ENCODE data around the gene ASAP2.

ASAP2 gene

DNA sequence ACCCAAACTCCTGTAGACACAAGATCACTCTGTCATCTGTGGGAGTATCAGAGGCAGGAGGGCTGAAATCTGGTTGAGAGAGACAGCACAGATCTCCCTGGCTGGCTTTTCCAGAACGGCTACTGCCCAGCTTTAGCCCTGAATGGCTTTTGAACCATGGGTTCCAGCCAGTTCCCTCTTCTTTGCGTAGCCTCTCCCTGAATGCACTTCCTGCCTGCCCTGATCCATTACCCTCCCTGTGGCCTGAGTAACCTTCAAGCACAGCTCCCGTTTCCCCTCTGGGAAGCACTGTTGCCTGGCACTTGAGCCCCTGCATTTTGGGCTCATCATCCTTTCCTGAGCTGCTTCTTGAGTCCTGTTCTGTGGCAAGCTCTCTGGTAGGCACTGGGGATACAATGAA lies 68.8 kb downstream of the ASAP2 start:
- DNase-seq (ENCODE audit: low read depth), result no peak

DNA sequence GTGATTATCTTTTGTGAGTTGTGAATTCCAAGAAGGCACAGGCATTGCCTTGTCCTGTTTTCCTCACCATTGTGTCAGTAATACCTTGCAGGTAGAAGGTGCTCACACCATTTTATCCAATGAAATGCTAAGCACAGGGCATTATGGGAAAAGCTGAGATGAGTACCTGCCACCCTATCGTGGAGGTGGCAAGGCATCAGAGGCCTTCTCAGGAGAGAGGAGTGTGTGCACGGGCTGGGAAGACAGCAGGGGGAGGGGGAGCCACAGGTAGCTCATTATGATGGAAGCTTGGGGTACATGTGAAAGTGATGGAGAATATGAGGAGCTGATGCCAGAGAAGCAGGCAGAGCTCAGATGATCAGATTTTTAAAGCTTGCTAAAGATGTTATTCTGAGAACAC lies 69.5 kb downstream of the ASAP2 start:
- DNase-seq (ENCODE audit: low read depth), result no peak

DNA sequence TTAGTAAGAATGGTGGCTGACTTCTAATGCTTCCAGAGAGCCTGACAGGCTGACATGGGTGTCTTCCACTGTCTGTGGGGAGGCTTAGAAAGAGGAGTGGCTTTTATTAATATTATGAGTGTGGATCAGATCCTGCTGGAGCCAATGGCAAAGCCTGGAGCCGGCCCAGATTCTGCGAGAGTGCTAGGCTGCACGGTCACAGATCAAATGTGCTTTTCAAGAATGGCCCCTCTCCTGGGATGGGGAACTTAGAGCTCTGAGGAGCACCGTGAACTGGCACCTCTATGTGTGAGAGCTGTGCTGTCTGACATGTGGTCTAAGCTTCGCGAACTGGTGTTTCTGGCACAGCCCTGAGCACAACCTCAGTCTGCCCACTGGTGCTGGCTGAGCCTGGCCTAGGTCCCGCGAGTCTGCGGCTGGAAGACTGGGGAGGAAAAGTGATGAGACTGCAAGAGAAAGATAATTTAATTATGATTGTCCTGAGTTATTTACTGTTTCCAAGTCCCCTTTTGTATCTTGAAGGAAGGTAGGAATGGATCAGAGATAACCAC lies 70.4 kb downstream of the ASAP2 start:
- no peak for DNase-seq (ENCODE audit: low read depth)

DNA sequence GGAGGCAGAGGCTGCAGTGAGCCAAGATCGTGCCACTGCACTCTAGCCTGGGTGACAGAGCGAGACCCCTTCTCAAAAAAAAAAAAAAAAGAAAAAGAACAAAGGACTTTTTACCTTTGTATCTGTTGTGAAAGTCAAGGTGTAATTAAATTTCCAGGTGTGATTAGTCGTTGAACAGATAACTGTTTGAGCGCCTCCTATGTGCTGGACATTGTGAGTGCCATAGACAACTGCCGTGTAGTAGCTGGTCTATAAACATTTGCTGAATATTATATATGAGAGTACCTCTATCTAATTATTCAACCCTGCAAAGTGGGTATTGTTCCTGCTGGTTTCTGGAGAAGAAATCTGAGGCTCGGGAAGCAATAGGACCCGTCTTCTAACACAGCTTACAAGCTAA lies 71.8 kb downstream of the ASAP2 start:
- no peak for DNase-seq (ENCODE audit: low read depth)

DNA sequence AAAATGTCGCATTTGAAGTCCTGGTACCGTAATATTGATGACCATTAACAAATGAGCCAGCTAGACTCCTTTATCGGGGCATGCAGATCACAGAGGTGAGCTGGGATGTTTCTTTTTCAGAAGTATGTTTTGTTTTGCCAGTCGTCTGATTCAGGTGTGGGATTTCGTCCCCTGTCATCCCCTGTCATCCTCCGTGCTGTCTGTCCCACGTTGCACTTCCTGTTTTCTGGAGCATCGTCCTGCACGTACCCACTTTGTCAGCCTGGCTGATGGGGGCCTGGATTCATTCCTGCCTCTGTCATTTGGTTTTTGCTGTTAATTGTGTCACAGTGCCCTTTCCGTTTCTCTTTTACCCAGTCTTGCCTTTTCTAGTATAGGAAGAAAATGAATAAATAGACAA lies 72.8 kb downstream of the ASAP2 start:
- DNase-seq (ENCODE audit: low read depth), result no peak

DNA sequence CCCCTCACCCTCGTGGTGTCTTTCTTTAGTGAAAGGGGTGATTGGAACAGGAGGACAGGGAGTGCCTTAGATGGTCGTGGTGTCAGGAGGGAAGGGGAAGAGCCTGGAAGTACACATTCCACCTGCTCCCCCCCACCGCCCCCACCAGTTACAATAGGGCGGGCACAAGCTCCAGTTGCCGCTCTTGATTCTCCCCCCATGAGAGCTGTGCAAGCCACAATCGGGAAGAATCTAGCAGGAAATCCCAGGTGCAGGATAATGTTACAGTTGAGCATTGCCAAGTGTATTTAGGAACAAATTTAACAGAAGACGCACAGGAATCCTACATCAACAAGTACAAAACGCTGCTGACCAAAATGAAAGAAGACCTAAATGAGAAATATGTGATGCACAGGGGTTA lies 73.6 kb downstream of the ASAP2 start:
- DNase-seq (ENCODE audit: low read depth), result no peak

DNA sequence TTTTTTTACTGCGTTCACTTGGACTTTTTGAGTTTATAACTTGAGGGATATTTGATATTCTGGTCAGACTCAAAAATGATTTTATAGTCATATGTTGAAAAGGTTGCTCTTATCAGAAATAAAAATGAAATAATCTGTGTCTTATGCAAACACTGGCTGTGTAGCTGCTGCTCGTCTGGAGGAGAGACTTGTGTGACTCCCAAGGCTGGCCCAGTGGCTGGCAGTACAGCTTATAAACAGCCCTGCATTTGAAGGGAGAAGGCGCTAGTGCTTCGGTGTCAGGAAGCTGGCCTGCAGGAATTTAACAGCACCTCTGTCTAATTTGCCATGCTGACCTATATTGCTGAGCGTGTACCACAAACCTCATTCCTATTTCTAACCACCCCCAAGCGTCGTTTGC lies 74.5 kb downstream of the ASAP2 start:
- DNase-seq (ENCODE audit: low read depth), result no peak

DNA sequence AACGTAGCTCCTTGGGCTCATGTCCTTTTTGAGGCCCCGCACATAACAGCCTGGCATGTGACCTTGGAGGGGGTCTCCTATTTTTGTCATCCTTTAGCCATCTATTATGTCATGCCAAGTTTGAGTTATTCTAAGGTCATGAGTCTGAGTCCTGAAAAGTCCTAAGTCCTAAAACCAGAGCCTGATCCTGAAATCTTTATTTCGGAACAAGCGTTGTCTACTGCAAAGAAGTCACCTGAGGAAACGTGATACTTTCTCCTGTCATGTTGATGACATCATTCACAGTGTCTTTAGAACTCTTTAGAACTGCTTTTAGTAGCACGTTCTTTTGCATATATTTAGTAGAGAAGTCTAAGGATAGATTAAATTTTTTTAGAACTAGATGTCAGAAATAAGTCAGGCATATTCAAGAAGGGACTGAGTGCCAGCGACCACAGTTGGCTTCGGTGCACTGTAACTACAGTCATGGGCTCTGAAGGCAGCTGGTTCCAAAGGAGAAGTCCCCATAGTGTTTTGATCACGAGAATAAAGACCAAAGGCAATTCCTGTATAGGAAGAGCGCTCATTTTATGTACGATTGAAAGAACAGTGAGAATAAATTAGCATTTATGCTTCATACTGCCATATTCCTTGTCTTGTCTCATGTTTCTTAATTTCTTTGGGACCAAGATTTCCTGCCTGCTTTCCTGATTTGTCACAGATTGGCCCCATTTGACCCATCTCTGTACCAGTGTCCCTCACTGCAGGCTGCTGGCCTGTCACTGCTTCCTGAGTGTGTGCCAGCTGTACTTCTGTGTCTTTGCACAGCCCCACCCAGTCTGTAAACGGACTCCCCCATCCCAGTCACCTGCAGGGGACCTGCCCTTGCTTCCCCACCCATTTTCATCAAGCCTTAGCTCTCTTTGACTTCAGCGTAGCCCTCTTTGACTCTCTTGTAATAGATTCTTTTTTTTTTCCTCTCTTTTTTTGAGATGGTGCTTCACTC lies 75.8 kb downstream of the ASAP2 start:
- DNase-seq (ENCODE audit: low read depth), result no peak

DNA sequence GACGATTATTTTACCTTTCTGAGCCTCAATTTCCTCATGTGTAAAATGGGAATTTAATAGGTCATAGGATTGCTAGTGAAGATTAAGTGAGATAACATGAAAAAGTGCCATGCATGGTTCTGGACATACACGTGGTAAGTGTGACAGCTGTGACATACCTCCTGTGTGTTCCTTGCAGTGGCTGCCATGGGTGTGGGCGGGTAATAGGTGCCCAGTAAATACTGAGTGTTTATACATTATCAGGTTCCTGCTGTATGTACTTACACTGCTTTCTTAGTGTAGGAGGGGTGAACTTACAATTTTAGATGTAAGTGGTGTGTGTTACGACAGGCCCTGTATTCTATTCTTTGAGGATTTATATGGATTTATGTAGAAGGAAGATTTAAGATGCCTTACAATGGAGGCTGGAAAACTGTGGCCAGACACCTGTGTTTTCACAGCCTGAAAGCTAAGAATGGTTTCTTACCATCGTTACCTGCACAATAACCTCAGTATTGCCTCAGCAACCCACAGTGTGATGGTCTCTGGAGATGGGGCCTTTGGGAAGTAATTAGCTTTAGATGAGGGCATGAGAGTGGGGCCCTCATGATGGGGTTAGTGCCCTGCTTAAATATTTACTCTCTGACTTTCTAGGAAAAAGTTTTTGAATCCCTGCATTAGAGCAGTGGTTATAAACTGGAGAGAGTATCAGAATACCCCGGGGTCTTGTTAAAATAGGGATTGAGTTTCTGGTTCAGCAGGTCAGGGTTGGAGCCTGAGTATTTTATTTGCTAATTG lies 78.1 kb downstream of the ASAP2 start:
- no peak for DNase-seq (ENCODE audit: low read depth)

DNA sequence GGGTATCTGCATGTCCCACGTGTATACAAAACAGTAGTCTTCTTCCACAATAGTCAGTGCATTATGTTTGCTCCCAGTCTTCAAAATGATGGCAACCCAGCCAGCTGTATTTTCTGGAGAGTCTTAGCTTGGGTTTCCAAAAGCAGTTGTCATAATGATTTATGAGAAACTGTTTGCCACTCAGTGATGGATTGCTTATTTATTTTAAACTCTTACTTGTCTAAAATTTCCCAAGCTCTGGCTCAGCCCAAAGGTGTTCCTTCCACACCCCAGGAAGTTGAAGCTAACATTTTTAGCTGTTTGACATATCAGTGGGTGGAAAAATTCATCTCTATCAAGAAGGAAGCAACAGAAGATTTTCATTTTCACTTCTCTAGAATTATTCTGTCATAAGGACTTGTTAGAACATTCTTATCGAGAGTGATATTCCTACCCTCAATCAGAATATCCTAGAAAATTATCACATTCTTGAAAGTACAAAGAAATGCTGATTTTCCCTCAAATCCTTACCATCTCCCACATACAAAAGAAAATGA lies 78.8 kb downstream of the ASAP2 start:
- no peak for DNase-seq (ENCODE audit: low read depth)

DNA sequence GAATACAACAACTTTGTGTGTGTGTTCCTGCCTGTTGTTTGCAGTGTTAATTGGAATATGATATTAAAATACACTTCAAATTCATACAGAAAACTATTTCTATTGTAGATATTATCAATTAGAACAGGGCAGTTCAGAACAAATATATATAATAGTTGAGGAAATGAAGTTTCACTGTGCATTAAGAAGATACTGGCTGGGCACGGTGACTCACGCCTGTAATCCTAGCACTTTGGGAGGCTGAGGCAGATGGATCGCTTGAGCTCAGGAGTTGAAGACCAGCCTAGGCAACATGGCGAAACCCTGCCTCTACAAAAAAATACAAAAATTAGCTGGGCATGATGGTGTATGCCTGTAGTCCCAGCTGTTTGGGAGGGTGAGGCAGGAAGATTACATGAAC lies 79.3 kb downstream of the ASAP2 start:
- no peak for DNase-seq (ENCODE audit: low read depth)

DNA sequence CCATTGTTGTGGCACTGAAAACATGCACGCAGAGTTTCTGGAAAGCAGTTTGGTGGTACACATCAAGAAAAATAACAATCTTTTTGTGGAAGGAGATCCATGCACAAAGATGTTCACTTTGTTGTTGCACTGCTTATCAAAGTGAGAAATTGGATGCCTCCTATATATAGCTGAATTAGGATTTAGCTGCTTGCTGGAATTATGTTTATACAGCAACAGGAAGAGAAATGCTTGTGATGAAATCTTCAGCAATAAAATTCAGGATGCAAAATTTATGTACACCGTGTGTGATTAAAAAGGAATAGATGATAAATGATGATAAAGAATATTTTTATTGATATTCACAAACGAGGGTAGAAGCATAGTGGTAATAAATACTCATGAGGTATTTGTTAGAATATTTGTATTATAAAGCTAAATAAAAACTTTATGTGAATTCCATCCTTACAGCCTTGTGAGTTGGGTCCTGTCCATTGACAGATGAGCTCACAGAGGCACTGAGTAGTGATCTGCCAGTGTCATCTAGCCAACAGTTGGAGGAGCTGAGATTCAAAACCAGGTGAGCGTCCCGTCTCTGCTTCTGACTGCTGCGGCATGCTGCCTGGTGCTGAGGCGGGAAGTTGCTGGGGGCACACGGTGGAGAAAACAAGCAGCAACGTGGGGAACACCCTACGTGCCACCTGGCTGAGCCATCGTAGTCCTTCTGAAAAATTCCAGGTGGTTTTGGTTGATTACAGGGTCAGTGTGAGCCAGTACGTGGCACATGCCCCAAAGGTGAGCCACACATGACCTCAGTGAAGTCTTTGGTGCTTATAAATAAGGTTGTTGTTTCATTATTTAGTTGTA lies 80.2 kb downstream of the ASAP2 start:
- DNase-seq (ENCODE audit: low read depth), result no peak

DNA sequence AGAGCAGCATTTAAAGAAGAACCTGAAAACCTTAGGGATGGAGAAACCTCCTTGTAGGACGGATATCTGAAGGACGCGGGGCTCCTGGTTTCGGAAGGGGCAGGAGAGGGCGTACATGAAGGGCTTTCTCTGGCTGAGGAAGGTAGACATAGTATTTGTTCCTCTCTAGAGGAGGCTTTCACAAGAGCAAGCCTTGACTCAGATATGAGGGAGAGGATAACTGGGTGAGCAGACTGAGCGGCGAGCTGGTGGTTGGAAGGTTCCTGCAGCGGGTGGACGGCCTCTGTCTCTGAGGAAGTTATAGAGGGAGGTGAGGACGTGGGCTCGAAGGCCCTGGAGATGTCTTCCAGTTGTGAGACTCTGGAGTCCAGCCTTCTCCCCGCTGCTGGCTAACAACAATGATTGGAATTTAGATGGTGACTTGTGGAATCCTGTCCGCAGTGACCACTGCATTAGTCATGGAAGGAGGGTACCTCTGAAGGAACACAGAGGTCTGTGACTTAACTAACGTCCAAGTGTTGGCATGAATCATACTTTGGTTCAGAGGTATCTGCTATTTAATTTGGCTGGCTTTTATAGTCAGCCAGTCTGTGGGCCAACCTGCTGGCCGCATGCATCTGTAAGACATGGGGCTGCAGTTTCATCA lies 80.9 kb downstream of the ASAP2 start:
- DNase-seq (ENCODE audit: low read depth), result no peak

DNA sequence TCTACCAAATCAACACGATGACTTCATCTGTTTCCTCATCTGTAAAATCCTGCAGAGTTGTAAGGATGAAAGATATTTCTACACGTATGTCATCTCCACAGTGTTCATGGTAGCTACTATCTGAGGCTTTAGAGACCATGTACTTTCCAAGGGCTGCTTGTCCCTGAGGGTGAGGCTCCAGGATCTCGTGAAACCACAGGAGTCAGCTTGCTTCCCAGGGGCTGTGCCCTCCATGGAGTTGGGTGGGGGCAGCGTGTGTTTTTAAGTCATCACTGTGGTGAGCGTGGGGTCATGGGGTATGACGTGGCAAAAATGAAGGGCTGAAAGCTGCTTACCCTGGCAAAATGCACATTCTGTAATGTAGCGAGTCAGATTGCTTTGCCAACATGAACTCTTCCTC lies 81.6 kb downstream of the ASAP2 start:
- DNase-seq (ENCODE audit: low read depth), result no peak

DNA sequence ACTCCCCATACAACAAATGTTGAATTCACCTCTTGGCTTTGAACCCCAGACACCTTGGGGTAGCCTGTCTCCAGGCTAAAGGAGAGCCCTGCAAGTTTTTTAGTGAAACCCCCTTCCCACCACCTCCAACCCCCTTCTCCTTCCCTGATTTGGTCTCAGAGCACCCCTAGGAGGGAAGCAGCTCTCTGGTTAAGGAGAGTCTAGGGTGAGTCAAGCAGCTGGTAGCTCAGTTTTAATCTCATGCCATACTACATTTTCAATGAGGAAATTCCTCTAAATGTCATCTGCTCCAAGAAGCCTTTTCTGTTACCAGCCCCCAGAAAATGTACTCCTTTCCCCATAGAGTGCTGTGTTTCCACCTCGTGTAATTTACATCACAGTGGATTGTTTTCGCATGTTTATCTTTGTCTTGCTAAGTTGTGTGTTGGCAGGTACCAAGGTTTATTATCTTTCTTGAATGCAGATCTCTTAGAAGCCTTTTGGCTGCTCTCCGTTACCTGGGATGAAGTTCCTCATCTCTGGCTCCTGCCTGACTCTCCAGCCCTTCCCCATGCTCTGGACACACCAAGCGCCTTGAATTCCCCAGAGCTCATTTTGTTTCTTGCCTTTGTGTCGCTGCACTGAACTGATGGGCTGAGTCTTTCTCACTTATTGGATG lies 82.2 kb downstream of the ASAP2 start:
- no peak for DNase-seq (ENCODE audit: low read depth)

DNA sequence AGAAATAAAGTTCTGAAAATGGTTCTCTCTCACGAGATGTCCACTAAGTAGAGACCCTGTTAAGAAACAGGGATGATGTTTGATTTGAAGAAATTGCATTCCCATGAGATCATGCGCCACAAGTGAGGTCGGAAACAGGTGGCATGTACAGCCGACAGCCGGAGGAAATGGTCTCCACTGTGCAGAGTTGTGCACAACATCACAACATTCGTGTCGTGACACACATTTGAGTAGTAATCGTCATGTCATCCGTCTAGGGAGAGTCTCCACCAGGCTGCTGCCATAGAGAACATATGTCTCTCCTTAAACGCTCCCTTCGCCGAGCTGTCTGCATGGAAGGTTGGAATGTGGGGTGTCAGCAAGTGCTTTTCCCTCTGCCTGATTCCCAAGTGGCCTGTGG lies 84.7 kb downstream of the ASAP2 start:
- no peak for DNase-seq (ENCODE audit: low read depth)

DNA sequence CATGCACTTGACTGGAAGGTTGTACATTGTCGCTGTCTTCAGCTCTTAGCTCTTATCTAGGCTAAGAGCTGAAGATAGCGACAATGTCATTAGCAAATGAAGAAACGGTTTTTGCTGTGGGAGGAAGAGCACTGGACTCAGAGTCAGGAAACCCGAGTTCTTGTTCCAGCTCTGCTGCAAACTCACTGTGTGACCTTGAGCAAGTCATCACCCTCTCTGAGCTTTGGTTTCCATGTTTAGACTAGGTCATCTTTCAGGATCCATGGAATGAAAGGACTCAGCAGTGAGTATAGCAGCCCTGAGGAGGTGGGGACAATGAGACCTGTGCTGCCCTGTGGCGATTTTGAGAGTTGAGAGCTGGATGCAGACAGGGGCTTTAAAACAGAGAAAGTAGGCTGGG lies 85.3 kb downstream of the ASAP2 start:
- DNase-seq (ENCODE audit: low read depth), result no peak

DNA sequence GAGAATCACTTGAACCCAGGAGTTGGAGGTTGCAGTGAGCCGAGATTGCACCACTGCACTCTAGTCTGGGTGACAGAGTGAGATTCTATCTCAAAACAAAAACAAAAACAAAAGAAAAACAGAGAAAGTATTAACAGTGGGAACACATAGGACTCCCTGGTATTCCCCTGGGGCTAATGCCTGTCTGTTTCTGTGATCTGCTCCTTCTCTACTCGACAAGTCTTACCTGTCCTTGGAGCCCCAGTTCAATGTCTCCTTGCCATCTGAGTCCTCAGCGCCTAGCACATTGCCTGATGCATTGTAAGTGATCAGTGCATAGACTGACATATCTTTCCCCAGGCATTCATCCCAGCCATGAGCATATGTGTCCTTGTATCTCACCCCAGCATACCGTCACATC lies 85.8 kb downstream of the ASAP2 start:
- no peak for DNase-seq (ENCODE audit: low read depth)

DNA sequence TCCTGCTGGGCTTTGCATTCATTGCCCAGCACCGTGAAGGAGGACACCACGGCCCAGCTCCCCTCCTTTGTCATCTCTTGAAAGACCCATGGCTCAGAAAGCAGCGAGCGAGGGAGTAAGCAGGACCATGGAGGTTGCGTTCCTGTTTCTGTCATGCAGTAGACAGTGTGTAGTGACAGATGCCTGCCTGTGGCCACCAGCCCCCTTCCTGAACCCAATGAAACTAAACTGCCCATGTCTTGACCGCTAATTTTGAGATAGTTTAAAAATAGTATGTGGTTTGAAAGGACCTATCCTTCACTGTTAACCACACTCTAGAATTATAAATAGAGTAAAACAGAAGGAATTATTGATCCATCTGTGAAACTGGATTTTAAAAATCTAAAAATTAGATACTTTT lies 88.2 kb downstream of the ASAP2 start:
- no peak for DNase-seq (ENCODE audit: low read depth)

DNA sequence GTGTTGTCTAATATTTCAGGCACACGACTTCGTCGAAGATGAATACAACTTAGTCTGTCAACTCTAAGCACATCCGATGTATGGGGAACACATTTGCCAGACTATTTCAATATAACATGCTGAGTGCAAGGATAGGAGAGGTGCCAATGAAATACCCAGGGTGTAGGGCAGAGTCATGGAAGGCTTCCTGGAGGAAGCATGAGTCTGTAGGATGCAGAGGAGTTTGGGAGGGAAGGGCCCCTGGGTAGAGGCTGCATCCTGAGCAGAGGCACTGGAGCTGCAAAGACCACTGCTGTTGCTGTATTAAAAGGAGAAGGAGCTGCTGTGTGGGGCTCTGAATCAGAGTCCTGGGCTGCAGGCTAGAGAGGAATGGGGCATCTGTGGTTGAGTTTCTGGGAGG lies 89.9 kb downstream of the ASAP2 start:
- DNase-seq (ENCODE audit: low read depth), result no peak

DNA sequence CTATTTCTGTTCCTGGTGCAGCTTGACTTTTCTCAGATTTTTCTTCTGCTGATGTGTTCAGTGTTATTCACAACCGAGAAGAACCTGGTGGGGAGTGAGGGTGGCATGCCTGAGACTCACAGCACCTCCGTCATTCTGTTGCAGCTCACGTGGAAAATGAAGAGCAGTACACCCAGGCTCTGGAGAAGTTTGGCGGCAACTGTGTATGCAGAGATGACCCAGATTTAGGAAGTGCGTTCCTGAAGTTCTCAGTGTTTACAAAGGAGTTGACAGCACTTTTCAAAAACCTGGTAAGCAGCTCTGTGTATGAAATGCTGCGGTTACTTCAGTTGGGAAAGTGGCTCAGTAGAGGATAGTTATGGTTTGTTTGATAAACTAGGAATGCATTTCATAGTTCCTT lies 90.5 kb downstream of the ASAP2 start:
- DNase-seq (ENCODE audit: low read depth), result no peak

Measured in stimulated activated CD8-positive, alpha-beta memory T cell treated with anti-CD3 and anti-CD28 coated beads, Interleukin-4, amount 100 ng/mL, for 24 hours (primary cell).